Fibroblast of the conjunctiva (primary cell): ENCODE data around the gene DTHD1.

Experiments
- DNase-seq: peaks from one replicate; pipeline ENCODE4 v3.0.0-alpha.2; 2010; ENCODE audit warnings: low read depth

The DTHD1 gene

GRCh38 chr4:36269533-36270173 is 11.8 kb upstream of the DTHD1 start:
- DNase-seq = no peak

GRCh38 chr4:36273276-36273675 is 8.1 kb upstream of the DTHD1 start:
- no peak for DNase-seq

GRCh38 chr4:36274158-36274557 is 7.3 kb upstream of the DTHD1 start:
- no peak for DNase-seq

DNA sequence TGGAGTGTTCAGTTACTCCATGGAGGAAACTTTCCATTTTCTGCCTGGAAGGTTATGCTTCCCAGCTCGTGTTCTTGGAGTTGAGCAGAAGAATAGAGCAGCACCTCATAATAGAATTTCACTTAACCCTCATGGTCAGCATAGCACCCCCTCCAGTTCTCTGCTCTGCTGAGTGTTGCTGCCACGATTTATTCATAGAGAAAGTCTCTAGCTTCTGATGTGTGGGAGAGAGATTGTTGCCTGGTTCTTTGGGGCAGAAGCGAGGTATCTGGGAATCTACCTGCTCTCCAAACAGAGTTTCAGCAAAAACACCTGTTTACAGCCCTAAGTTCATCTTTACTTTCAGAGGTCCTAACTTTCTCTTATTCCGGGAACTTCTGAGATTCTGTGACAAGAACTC is 3.9 kb upstream of the DTHD1 start:
- DNase-seq = no peak

DNA sequence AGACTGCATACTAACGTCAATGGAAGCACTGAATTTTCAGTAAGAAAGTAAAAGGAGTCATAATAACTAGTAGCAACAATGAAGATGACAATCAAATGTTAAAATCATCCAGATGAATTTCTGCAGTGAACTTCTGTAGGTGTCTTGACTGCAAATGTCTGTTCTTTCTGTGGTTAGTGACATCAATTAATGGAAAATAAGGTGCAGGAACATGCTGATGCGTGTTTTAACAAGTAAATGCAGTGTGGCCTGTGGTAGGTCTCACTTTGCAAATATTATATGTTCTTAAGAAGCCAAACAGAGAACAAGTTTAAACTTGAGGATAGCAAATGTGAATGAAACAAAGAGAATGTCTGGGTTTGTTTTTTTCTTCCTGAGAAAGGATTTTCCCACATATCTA is 2.6 kb upstream of the DTHD1 start:
- no peak for DNase-seq

- DNase-seq = no peak
Measured at GRCh38 chr4:36280555-36280954, 861 bp upstream of the DTHD1 start.

DNA sequence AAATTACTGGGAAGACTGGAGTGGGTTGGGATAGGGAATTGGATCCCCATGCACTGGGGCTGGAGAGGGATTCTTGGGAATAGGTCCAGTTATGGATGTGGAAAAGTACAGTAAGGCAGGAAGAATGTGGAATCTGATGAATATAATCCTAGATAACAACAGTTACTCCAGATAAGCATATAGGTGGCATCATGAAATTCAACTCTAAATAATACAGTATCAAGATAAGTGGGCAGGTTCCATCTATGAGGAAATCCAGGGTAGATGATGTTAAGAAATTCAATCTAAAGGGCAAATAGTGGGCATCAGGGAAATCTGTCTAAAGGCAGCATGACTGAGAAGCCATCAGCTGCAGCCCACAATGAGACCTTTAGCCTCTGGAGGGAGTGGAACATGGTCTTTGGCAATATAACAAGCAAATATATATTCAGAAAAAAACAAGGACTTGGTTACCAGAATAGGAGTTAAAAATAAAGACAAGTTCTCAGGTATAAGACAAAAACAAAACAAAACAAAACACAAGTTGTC is 1.2 kb downstream of the DTHD1 start:
- DNase-seq = no peak

DNA sequence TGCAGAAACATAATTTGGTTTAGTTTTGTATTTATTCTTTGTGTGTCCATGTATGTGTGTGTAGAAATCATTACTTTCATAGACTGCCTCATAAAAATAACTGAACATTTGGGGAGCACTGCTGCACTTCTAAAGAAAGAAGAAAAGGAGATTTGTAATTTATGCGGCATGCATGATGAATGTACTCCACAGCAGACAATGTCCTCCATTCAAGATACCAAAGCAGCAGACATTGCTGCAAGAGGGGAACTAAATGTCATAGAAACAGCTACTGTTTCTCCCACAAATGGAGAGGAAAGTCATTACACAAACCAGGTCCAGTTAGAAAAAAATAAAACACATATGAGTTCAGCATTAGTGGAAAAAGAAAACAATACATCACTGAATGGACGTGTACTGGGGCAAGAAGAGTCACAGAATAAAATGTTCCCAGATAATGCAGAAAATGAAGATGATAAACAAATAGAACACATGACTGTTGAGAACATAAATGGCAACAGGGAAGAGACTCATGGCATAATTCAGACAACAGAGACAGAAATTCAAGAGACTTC is 2.6 kb downstream of the DTHD1 start:
- no peak for DNase-seq

DNA sequence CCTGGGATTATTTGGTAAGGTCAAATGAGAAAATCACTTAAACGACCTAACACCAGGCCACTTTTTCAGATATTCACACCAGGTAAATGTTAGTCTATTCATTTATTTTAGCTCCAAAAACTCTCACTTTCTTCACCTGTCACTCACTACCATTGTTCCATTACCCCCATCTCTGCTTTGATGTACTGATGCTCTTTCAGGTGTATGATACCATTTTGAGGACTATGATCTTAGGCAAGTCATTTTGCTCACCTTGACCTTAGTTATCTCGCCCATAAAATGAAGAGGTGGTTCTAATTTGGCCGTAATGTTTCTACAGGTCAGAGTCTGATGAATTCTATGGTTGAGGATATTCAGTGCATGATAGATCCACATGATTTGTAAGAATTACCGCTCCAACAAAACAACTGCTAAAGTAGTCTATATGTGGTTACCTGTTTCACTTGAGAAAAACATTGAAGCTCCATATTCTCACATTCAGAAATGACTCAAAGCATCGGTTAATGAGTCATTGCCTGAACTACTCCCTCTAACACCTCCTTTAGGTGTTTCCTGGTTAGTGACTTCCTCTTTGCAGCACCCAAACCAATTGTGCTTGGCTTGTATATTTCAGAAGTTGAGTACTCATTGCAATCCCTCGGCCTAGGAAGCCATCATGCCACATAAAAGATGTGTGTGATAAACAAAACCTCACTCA is 4.5 kb downstream of the DTHD1 start:
- no peak for DNase-seq

- DNase-seq = no peak
Measured at GRCh38 chr4:36286481-36286871, 5.1 kb downstream of the DTHD1 start.

GRCh38 chr4:36288731-36289426 is 7.5 kb downstream of the DTHD1 start:
- no peak for DNase-seq

DNA sequence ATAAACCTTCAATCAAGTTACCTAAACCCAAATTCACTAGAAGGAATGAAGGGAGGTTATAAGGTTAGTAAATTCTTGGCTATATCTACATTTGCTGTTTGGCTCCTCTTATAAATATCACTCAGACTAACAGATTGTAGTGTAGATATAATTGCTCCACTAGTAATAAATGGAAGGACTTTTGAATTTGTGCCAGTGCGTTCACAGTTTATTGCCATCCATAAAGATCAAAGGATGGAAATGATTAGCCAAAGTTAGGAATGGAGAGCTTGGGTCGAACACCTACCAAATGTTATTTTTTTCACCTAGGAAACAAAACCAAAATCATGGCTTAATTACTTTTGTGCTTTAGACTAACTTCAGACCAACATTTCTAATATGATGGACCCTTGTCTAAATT is 9.2 kb downstream of the DTHD1 start:
- no peak for DNase-seq

GRCh38 chr4:36292556-36293188 is 11.3 kb downstream of the DTHD1 start:
- no peak for DNase-seq

DNA sequence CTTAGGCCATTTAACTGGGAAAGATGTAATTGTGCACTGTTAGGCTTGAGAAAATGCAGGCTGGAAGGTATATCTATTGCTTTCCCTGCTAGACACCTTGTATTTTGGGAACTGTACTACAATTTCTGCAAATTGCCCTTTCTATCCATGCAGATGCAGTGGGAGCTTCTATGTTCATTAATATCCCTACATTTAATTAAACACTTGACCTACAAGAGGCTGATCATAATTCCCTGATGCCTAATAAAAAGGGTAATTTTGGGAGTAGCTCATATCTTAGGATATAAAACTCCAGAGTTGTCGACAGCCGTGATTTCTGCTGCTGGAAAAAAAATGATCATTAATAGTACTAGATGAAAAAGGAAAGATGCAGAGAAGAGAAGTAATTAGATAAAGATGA is 19.7 kb downstream of the DTHD1 start:
- no peak for DNase-seq

GRCh38 chr4:36303426-36304137 is 22.2 kb downstream of the DTHD1 start:
- no peak for DNase-seq

DNA sequence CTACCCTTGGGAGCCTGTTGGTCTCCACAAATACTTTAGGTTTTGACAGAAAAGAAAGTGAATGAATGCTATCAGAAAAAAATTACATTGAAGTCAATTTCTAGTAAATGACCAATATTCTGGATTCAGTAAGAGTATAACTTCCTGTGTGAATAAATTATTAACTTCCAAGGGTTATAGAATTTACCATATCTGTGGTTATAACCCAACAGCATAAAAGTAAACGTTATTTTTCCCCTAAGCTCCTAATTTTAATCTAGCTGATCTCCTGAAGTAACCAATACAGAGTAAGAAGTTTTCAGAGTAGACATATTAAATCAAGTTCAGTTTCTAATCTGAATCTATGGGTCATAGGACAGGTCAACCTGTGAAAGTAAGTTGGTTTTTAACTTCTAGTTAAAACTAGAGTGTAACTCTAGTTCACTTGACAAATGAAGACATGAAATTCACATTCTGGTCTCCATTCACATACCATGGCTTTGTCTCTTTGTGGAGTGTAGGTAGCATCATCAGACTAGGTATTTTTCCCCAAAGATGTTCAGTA is 22.8 kb downstream of the DTHD1 start:
- no peak for DNase-seq

- DNase-seq = no peak
Measured at GRCh38 chr4:36308150-36308549, 26.7 kb downstream of the DTHD1 start.

- DNase-seq = no peak
Measured at GRCh38 chr4:36310216-36310615, 28.8 kb downstream of the DTHD1 start.

DNA sequence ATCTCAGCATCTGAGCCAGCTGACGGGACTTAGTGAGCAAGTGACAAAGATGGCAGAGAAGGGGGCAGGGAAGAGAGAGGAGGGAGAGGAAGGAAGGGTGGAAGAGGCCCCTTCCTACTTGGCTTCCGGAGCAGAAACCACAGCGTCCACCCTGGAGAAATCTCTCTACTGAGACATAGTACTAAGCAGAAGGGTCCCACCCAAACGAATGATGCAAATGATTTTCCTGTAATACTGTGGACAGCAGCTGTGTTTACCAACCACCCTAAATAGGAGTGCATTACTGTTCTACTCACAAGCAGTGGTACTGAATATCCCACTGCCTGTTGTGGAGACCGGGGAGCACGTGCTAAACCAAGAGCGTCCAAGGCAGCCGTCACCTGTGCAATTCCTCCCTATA is 29.4 kb downstream of the DTHD1 start:
- DNase-seq = no peak

GRCh38 chr4:36312511-36312910 is 31.1 kb downstream of the DTHD1 start:
- DNase-seq = no peak

DNA sequence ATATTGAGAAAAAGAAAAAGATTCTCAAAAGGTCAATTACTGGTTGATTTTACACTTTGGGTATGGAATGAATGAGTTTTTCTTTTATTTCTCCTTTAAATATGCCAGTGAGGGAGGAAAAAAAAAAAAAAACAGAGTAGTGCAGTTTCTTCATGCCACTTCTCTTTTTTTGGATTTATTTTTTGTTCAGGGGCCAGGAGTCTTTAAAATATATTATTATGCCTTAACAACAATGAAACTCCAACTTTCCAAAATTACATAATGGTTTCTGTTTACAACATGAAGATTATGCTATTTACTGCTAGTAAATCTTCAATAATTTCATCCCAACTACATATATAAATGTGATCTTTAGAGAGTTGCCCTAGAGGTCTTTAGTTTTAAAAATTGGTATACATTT is 31.9 kb downstream of the DTHD1 start:
- no peak for DNase-seq

- DNase-seq = no peak
Measured at GRCh38 chr4:36313703-36314102, 32.3 kb downstream of the DTHD1 start.
